Epithelial cell of esophagus (primary cell): ENCODE results near the gene DOCK4.

Experiments
- DNase-seq: peaks from one replicate; pipeline ENCODE4 v3.0.0; 2010; ENCODE audit warnings: low read depth
- H3K4me3 ChIP-seq: 2 replicates; pipeline ENCODE4 v1.5.1; 2011; ENCODE audit warnings: mild to moderate bottlenecking, low read length, control low read depth
- TF ChIP-seq, protein P1 (sequence below): IDR thresholded peaks from 2 replicates; pipeline ENCODE4 v1.5.1; 2011; ENCODE audit warnings: low read depth, mild to moderate bottlenecking, low read length, control low read depth, inconsistent platforms; ENCODE audit not compliant: insufficient read depth; ENCODE audit errors: missing control alignments

DOCK4 gene, protein sequence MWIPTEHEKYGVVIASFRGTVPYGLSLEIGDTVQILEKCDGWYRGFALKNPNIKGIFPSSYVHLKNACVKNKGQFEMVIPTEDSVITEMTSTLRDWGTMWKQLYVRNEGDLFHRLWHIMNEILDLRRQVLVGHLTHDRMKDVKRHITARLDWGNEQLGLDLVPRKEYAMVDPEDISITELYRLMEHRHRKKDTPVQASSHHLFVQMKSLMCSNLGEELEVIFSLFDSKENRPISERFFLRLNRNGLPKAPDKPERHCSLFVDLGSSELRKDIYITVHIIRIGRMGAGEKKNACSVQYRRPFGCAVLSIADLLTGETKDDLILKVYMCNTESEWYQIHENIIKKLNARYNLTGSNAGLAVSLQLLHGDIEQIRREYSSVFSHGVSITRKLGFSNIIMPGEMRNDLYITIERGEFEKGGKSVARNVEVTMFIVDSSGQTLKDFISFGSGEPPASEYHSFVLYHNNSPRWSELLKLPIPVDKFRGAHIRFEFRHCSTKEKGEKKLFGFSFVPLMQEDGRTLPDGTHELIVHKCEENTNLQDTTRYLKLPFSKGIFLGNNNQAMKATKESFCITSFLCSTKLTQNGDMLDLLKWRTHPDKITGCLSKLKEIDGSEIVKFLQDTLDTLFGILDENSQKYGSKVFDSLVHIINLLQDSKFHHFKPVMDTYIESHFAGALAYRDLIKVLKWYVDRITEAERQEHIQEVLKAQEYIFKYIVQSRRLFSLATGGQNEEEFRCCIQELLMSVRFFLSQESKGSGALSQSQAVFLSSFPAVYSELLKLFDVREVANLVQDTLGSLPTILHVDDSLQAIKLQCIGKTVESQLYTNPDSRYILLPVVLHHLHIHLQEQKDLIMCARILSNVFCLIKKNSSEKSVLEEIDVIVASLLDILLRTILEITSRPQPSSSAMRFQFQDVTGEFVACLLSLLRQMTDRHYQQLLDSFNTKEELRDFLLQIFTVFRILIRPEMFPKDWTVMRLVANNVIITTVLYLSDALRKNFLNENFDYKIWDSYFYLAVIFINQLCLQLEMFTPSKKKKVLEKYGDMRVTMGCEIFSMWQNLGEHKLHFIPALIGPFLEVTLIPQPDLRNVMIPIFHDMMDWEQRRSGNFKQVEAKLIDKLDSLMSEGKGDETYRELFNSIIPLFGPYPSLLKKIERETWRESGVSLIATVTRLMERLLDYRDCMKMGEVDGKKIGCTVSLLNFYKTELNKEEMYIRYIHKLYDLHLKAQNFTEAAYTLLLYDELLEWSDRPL (N-terminal part only)

DNA sequence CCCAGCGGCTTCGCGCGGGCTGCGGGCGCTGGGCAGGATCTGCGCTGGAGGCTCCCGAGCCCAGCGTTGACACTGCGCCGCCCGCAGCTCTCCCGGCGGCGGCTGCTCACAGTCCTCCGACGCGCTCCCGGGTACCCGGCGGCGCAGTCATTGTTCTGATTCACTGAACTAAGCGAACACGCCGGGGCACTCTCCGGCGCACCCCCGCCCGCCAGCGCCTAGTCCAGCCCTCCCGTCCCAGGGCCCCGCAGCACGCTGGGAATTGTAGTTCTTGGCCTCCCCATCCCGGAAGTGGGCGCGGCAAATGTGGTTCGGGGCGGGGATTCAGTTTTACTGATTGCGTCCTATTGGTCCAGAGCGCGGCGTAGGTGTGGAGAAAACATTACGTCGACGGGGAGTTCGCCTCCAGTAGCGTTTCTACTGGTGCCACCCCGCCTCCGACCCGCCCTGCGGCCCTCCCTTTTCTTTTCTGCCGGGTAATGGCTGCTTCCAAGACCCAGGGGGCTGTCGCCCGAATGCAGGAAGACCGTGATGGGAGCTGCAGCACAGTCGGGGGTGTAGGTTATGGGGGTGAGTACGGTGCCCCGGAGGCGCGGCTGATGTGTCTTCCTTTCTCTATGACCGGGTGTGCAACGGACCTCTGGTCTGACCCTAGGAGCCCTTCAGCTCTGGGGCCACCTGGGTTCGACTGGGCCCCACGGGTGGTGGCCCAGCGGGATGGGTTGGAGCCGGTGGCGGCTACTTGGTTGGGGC, at the start of gene DOCK4, which contains the start of gene ZNF277:
Gene DOCK4 (minus strand): TSS at position 162 of the 753 bp plus-strand sequence. CDS start 261 bp downstream, outside the sequence.
Gene ZNF277 (plus strand): TSS at position 458 of the 753 bp plus-strand sequence. CDS start 22 bp downstream, at position 480.
- DNase-seq = peak; percentile 100
- TF ChIP-seq, protein P1, sequence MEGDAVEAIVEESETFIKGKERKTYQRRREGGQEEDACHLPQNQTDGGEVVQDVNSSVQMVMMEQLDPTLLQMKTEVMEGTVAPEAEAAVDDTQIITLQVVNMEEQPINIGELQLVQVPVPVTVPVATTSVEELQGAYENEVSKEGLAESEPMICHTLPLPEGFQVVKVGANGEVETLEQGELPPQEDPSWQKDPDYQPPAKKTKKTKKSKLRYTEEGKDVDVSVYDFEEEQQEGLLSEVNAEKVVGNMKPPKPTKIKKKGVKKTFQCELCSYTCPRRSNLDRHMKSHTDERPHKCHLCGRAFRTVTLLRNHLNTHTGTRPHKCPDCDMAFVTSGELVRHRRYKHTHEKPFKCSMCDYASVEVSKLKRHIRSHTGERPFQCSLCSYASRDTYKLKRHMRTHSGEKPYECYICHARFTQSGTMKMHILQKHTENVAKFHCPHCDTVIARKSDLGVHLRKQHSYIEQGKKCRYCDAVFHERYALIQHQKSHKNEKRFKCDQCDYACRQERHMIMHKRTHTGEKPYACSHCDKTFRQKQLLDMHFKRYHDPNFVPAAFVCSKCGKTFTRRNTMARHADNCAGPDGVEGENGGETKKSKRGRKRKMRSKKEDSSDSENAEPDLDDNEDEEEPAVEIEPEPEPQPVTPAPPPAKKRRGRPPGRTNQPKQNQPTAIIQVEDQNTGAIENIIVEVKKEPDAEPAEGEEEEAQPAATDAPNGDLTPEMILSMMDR = no peak
- H3K4me3 ChIP-seq = peak within 1 kb of the TSS; percentile 90

DNA sequence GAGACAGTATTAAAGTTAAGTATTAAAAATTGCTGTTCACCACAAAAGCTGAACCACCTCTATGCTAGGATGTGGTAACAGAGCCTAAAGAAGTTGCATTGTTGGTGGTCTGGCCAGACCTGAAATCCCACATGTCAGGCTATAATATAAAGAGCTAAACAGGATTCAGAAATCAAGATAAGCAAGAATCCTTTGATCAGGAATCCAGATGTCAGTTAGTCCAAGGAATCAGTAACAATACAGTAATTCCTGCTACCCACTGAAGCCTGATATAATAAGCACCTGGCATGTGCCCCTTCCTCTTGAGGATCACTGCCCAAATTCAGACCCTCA, 49.2 kb upstream of the DOCK4 start:
- no peak overlapping the region for H3K4me3 ChIP-seq
- TF ChIP-seq, protein P1 = no peak
- DNase-seq = no peak

DNA sequence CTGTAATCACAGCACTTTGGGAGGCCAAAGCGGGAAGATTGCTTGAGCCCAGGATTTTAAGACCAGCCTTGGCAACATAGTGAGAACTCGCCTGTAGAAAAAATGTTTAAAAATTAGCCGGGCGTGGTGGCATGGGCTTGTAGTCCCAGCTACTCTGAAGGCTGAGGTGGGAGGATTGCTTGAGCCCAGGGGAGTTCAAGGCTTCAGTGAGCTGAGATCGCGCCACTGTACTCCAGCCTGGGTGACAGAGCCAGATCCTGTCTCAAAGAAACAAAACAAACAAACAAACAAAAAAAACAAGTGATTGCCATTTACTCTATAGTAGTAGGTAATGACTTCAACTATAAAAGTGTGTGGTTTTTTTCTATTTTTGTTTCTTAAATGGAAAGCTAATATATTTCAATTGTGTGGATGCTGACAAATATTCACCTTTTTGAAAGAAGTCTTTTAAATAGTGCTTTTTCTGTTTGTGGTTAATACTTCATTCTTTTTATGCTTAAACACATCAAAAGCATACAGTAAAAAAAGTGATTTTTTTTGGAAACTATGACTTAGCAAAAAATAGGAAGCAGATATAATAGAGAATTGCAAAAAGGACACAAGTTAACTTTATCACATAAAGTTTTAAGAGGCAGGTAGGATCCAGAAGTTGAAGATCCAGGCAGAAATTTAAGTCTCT, 48.6 kb upstream of the DOCK4 start:
- no peak for DNase-seq
- H3K4me3 ChIP-seq = no peak overlapping the region

DNA sequence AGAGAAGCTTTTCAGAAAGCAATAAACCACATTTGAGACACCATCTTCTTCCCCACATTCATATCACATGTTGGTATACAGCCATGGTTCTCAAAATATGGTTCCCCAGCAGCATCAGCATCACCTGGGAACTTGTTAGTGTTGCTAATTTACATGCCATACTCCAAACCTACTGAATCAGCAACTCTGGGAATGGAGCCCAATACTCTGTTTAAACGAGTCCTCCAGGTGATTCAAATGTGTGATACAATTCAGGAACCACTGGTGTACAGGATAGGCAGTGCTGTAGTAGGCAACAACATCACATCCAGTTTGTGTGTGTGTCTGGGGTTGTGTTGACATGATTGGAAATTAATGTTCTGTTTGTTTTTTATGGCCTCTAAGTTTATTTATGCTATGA, 48.0 kb upstream of the DOCK4 start:
- DNase-seq = peak; percentile 83
- TF ChIP-seq, protein P1 = no peak
- no peak overlapping the region for H3K4me3 ChIP-seq

More for the DNA sequence above, 48.6 kb upstream of the DOCK4 start:
- TF ChIP-seq, protein P1 = no peak

DNA sequence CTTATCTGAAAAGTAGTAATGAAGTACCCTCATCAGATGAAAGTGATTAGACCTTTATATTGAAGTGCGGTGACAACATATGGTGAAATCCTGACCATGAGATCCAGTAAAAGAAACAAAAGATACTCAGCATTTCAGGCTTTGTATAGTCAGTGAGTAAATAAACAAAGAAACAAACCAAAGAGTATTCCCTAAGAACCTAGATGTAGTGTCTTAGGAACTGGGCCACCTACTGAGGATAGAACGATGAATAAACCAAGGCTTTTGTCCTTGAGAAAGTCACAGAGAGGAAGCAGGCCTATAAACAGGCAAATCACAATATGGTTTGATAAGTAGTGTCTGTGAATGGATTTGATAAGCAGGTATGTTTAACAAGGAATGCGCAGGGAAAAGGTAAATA, 46.5 kb upstream of the DOCK4 start:
- H3K4me3 ChIP-seq = no peak overlapping the region
- no peak for DNase-seq
- TF ChIP-seq, protein P1 = no peak
